ENCODE data around the gene RNASE9. TPM values are rescaled to one million over a fixed set of nuclear protein-coding genes. Genes with fewer than 3 reads are reported as not detected.
"Not testable (repeated sequence)": the region's sequence is repeated elsewhere in the genome, so short reads cannot be mapped to it uniquely, and the experiment has no call there.

The RNASE9 gene
- total RNA-seq, 1 experiment from 2014 or later, result not detected

DNA sequence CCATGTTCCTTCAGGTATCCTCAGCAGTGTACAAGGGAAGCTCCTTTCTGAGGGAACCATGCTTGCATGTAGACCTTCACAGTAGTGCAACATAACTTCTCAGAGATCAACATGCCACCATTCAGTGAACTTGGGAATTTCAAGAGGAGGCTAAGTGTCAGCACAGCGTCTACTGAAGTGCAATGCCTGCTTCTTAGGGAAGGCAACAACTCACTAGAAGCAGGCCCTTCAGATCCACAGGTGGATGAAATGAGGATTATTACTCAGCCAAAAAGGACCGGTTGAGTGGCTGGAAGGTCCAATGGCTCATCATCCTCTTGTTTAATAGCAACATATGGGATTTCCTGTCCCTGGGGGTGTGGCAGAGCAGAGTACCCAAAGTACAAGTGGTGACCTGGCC lies 36.8 kb downstream of the RNASE9 start:
- Histone ChIP-seq H3K9me3 (replicated peaks) (0 out of 2 replicates have a peak, but pooled peaks cover 3% of the 10 kb centered on the region), H3K27me3 (replicated peaks) (0 out of 2 replicates have a peak, but pooled peaks cover 8% of the 10 kb centered on the region), H3K36me3 (no peaks in the 10 kb centered on the region), H3K4me3 (no peak overlapping the region), H3K4me1 (replicated peaks) (no peaks in the 10 kb centered on the region), H3K27ac (no peak overlapping the region)
- no peak for DNase-seq (ENCODE audit: low read depth in 1 of 2, low spot score in 2 of 2)

DNA sequence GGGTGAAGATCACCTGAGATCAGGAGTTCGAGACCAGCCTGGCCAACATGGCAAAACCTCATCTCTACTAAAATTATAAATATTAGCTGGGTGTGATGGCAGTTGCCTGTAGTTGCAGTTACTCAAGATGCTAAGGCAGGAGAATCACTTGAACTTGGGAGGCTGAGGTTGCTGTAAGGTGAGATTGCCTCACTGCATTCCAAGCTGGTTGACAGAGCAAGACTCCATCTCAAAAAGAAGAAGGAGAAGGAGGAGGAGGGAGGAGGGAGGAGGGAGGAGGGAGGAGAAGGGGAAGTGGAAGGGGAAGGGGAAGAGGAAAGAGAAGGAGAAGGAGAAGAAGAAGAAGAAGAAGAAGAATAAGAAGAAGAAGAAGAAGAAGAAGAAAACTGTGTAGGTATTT lies 38.5 kb downstream of the RNASE9 start:
- Histone ChIP-seq H3K27ac (no peak overlapping the region), H3K27me3 (replicated peaks) (0 out of 2 replicates have a peak, but pooled peaks cover 3% of the 10 kb centered on the region), H3K36me3 (no peaks in the 10 kb centered on the region), H3K9me3 (replicated peaks) (0 out of 2 replicates have a peak, but pooled peaks cover 3% of the 10 kb centered on the region), H3K4me3 (no peak overlapping the region), H3K4me1 (replicated peaks) (no peaks in the 10 kb centered on the region)
- DNase-seq (ENCODE audit: low read depth in 1 of 2, low spot score in 2 of 2), result no peak

DNA sequence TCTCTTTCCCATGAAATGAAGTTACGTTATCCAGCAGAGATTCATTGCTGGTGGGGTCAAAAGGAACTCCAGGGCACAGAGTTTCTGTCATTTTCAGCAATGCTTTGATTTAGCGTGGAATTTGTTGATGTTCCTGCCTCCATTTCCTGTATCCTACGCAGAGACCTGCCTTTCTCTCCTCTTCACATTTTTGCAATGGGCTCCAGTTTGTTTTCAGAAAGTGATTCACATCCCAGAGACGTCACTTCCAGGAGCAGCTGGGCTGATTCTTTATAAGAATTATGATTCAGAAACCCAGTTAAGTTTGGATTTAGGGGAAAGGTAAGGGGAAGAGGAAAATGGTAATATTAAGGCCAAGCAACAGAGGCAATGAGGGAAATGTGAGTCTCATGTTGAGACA lies 43.9 kb downstream of the RNASE9 start:
- 0 out of 2 replicates have a peak, but pooled peaks cover 3% of the 10 kb centered on the region for H3K9me3 ChIP-seq (replicated peaks)
- H3K27ac ChIP-seq, result no peak overlapping the region
- 0 out of 2 replicates have a peak, but pooled peaks cover 2% of the 10 kb centered on the region for H3K27me3 ChIP-seq (replicated peaks)
- no peaks in the 10 kb centered on the region for H3K4me1 ChIP-seq (replicated peaks)
- H3K36me3 ChIP-seq, result no peaks in the 10 kb centered on the region
- no peak for DNase-seq (ENCODE audit: low read depth in 1 of 2, low spot score in 2 of 2)
- no peak overlapping the region for H3K4me3 ChIP-seq

DNA sequence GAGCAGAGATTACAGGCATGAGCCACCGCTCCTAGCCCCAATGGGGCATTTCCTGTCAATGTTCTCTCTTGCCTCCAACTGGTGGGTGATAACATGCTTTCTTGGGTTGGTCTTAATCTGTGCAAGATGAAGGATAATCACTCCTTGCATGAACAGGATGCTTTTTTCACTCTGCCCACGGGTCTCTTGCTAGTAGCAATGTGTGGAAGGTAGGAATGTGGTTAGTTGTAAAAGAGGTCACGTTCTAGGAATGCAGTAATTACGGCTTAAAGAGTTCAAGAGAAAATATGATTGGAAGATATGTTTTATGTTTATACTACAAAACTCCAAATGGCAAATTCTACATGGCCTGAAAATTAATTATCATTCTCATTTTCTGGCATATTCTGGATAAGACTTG lies 45.0 kb downstream of the RNASE9 start:
- Histone ChIP-seq H3K4me1 (replicated peaks) (no peaks in the 10 kb centered on the region), H3K9me3 (replicated peaks) (0 out of 2 replicates have a peak, but pooled peaks cover 3% of the 10 kb centered on the region), H3K36me3 (no peaks in the 10 kb centered on the region), H3K27ac (no peak overlapping the region), H3K4me3 (no peak overlapping the region), H3K27me3 (replicated peaks) (0 out of 2 replicates have a peak, but pooled peaks cover 2% of the 10 kb centered on the region)
- no peak for DNase-seq (ENCODE audit: low read depth in 1 of 2, low spot score in 2 of 2)

DNA sequence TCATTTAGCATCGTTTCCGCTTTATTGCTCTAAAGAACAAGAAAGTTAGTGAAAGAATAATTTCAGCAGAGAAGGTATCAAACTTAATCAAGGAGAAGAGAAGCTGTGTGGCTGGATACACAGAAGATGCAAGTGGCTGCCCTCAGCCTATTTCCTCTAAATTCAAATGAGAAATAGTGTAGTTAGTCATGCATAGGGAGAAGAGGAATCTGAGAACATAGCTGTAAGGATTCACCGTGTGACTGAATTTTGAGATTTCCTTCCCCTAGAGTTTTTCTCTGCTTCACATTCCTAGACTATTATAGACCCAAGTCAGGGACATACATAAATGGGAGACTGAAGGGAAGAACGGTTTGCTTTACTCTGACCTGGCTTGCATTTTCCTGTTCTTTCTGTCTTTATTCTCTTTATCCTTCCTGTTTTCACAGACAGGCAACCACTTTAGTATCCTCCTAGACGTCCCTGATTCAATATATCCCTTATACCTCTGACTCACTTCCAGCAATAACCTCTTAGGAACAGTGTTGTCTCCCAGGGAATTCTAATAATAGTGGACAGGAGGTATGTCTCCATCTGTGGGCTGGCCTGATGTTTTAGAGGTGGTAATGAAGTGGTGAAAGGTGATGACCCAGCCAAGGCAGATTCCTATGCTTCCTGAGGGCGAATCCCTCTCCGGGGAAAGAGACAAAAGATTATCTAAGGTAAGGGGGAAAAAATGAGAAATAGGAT lies 48.5 kb downstream of the RNASE9 start:
- no peak overlapping the region for H3K27ac ChIP-seq
- no peaks in the 10 kb centered on the region for H3K4me1 ChIP-seq (replicated peaks)
- 0 out of 2 replicates have a peak, but pooled peaks cover 2% of the 10 kb centered on the region for H3K27me3 ChIP-seq (replicated peaks)
- no peak for DNase-seq (ENCODE audit: low read depth in 1 of 2, low spot score in 2 of 2)
- H3K9me3 ChIP-seq (replicated peaks), result no peaks in the 10 kb centered on the region
- H3K4me3 ChIP-seq, result no peak overlapping the region
- no peaks in the 10 kb centered on the region for H3K36me3 ChIP-seq

DNA sequence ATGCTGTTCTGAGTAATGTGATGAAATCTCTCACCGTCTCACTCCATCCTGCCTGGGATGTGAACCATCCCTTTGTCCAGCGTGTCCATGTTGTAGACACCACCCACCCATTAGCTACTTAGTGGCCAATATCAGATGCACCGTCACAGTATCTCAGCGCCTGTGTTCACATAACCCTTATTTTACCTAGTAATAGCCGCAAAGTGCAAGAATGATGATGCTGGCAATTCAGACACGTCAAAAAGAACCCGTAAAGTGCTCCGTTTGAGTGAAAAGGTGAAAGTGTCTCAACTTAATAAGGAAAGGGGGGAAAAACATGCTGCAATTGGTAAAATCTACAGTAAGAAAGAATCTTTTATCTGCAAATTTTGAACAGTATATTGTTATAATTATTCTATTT lies 52.5 kb downstream of the RNASE9 start:
- no peaks in the 10 kb centered on the region for H3K36me3 ChIP-seq

DNA sequence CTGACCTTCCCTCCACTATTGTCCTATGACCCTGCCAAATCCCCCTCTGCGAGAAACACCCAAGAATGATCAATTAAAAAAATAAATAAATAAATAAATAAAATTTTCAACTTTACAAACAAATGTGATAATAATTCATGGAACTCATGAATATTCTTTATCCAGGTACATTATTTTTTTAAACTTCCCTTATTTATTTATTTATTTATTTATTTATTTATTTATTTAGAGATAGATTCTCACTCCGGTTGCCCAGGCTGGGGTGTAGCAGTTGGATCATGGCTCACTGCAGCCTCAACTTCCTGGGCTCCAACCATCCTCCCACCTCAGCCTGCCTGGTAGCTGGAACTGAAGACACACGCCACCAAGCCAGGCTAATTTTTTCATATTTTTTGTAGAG lies 53.3 kb downstream of the RNASE9 start:
- not testable (repeated sequence) for H3K4me3 ChIP-seq; H3K27me3 ChIP-seq (replicated peaks); H3K9me3 ChIP-seq (replicated peaks); H3K4me1 ChIP-seq (replicated peaks); DNase-seq (ENCODE audit: low read depth in 1 of 2, low spot score in 2 of 2); H3K27ac ChIP-seq; H3K36me3 ChIP-seq

More for the DNA sequence above, 52.5 kb downstream of the RNASE9 start:
- no peaks in the 10 kb centered on the region for H3K4me1 ChIP-seq (replicated peaks)
- no peak for DNase-seq (ENCODE audit: low read depth in 1 of 2, low spot score in 2 of 2)
- no peak overlapping the region for H3K27ac ChIP-seq
- H3K4me3 ChIP-seq, result no peak overlapping the region
- H3K27me3 ChIP-seq (replicated peaks), result peaks cover 2% of the 10 kb centered on the region; the same call in 1 of the 2 replicates
- H3K9me3 ChIP-seq (replicated peaks), result no peaks in the 10 kb centered on the region

DNA sequence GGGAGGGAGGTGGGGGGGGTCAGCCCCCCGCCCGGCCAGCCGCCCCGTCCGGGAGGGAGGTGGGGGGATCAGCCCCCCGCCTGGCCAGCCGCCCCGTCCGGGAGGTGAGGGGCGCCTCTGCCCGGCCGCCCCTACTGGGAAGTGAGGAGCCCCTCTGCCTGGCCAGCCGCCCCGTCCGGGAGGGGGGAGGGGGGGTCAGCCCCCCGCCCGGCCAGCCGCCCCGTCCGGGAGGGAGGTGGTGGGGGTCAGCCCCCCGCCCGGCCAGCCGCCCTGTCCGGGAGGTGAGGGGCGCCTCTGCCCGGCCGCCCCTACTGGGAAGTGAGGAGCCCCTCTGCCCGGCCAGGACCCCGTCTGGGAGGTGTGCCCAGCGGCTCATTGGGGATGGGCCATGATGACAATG lies 54.1 kb downstream of the RNASE9 start:
- DNase-seq (ENCODE audit: low read depth in 1 of 2, low spot score in 2 of 2); H3K27ac ChIP-seq; H3K27me3 ChIP-seq (replicated peaks); H3K36me3 ChIP-seq; H3K4me3 ChIP-seq; H3K4me1 ChIP-seq (replicated peaks); H3K9me3 ChIP-seq (replicated peaks): not testable (repeated sequence)

DNA sequence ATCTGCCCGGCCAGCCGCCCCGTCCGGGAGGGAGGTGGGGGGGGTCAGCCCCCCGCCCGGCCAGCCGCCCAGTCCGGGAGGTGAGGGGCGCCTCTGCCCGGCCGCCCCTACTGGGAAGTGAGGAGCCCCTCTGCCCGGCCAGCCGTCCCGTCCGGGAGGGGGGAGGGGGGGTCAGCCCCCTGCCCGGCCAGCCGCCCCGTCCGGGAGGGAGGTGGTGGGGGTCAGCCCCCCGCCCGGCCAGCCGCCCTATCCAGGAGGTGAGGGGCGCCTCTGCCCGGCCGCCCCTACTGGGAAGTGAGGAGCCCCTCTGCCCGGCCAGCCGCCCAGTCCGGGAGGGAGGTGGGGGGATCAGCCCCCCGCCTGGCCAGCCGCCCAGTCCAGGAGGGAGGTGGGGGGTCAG lies 54.6 kb downstream of the RNASE9 start:
- DNase-seq (ENCODE audit: low read depth in 1 of 2, low spot score in 2 of 2); H3K4me3 ChIP-seq; H3K27ac ChIP-seq; H3K36me3 ChIP-seq; H3K4me1 ChIP-seq (replicated peaks); H3K9me3 ChIP-seq (replicated peaks); H3K27me3 ChIP-seq (replicated peaks): not testable (repeated sequence)

Other genes with a start within 250 kb of the RNASE9 start
- gene CCNB1IP1, start 227.8 kb downstream of the RNASE9 start, total RNA-seq (2014; rRNA removed; shearing (Covaris generic)), result 33.0 and 51.8 TPM in 2 replicates
- 16.2 and 34.2 TPM in 2 replicates for gene PARP2, start 217.4 kb downstream of the RNASE9 start, total RNA-seq (2014; rRNA removed; shearing (Covaris generic))
- 7.9 and 12.1 TPM in 2 replicates for gene TEP1, start 147.5 kb downstream of the RNASE9 start, total RNA-seq (2014; rRNA removed; shearing (Covaris generic))
- gene KLHL33, start 124.9 kb downstream of the RNASE9 start, total RNA-seq (2014; rRNA removed; shearing (Covaris generic)), result not detected in 2 replicates
- 27.3 and 64.2 TPM in 2 replicates for gene OSGEP, start 106.2 kb downstream of the RNASE9 start, total RNA-seq (2014; rRNA removed; shearing (Covaris generic))
- 43.8 and 60.4 TPM in 2 replicates for gene APEX1, start 105.8 kb downstream of the RNASE9 start, total RNA-seq (2014; rRNA removed; shearing (Covaris generic))
- gene PIP4P1, start 99.6 kb downstream of the RNASE9 start, total RNA-seq (2014; rRNA removed; shearing (Covaris generic)), result 18.9 and 20.5 TPM in 2 replicates
- 27.3 and 34.8 TPM in 2 replicates for gene PNP, start 91.6 kb downstream of the RNASE9 start, total RNA-seq (2014; rRNA removed; shearing (Covaris generic))
- gene RNASE10, start 55.5 kb downstream of the RNASE9 start, total RNA-seq (2014; rRNA removed; shearing (Covaris generic)), result not detected in 2 replicates
- not detected in 2 replicates for gene RNASE11, start 27.0 kb upstream of the RNASE9 start, total RNA-seq (2014; rRNA removed; shearing (Covaris generic))
- not detected in 2 replicates for gene RNASE12, start 30.3 kb upstream of the RNASE9 start, total RNA-seq (2014; rRNA removed; shearing (Covaris generic))
- gene OR6S1, start 80.6 kb upstream of the RNASE9 start, total RNA-seq (2014; rRNA removed; shearing (Covaris generic)), result not detected in 2 replicates
- 0.63 and 4.6 TPM in 2 replicates for gene RNASE4, start 123.5 kb upstream of the RNASE9 start, total RNA-seq (2014; rRNA removed; shearing (Covaris generic))
- gene ANG, start 127.7 kb upstream of the RNASE9 start, total RNA-seq (2014; rRNA removed; shearing (Covaris generic)), result 2.7 and 4.4 TPM in 2 replicates
- not detected in 2 replicates for gene EDDM3A, start 184.8 kb upstream of the RNASE9 start, total RNA-seq (2014; rRNA removed; shearing (Covaris generic))
- not detected in 2 replicates for gene EDDM3B, start 207.4 kb upstream of the RNASE9 start, total RNA-seq (2014; rRNA removed; shearing (Covaris generic))
- not detected in 2 replicates for gene RNASE6, start 220.2 kb upstream of the RNASE9 start, total RNA-seq (2014; rRNA removed; shearing (Covaris generic))
- not detected in 2 replicates for gene RNASE1, start 241.8 kb upstream of the RNASE9 start, total RNA-seq (2014; rRNA removed; shearing (Covaris generic))

Measured in SJSA1 (cell line).